HEK293 (cell line): ENCODE data around the gene NFKBIA.

Experiments used
- CTCF ChIA-PET: fragments of 350-600 bp; formaldehyde crosslinking; extraction: SDS; loops from one replicate; lab custom pipeline; 2021; ENCODE audit warnings: antibody characterized with exemption; lab: Yijun Ruan, JAX
- POLR2A ChIA-PET: fragments of 300-600 bp; formaldehyde crosslinking; extraction: SDS; loops from one replicate; lab custom pipeline; 2020; ENCODE audit warnings: antibody characterized with exemption, inconsistent platforms; lab: Yijun Ruan, JAX
- H3K27ac ChIP-seq: fragments of 200-500 bp; sonication (Bioruptor generic); 2 replicates; pipeline ENCODE4 v1.5.1; 2014; ENCODE audit warnings: low read depth, low read length, control low read depth, inconsistent platforms; ENCODE audit errors: extremely low read depth
- H3K36me3 ChIP-seq, 2 experiments: fragments of 200-500 bp in 1 of 2; sonication (Bioruptor generic) in 1 of 2; 1 replicate in 1 of 2; 2 replicates in 1 of 2; pipeline ENCODE4 v1.5.1; 2014 to 2017; ENCODE audit warnings: inconsistent platforms in 2 of 2, low read length in 2 of 2; ENCODE audit not compliant: control insufficient read depth in 2 of 2, insufficient read depth in 1 of 2
- H3K4me1 ChIP-seq: fragments of 200-500 bp; sonication (Bioruptor generic); 2 replicates; pipeline ENCODE4 v1.5.1; 2014; ENCODE audit warnings: mild to moderate bottlenecking, low read length, inconsistent platforms; ENCODE audit not compliant: control insufficient read depth, insufficient read depth
- H3K4me3 ChIP-seq: 2 replicates; pipeline ENCODE4 v1.5.1; 2011; ENCODE audit warnings: low read depth, mild to moderate bottlenecking, control low read depth, low read length, moderate library complexity
- H3K9me3 ChIP-seq: fragments of 200-500 bp; sonication (Bioruptor generic); 2 replicates; pipeline ENCODE4 v1.5.1; 2014; ENCODE audit warnings: low read depth, low read length, inconsistent platforms; ENCODE audit not compliant: control insufficient read depth, insufficient read depth
- CTCF ChIP-seq: fragments of 450-650 bp; formaldehyde crosslinking; IDR thresholded peaks from 2 replicates; pipeline ENCODE4 v1.5.1; 2016; ENCODE audit warnings: missing biosample characterization, missing genetic modification characterization
- IKZF3 ChIP-seq: fragments of 450-650 bp; IDR thresholded peaks from 2 replicates; pipeline ENCODE4 v1.5.0; 2018; ENCODE audit warnings: missing biosample characterization, mild to moderate bottlenecking, missing genetic modification characterization, moderate library complexity
- KLF10 ChIP-seq: fragments of 450-650 bp; IDR thresholded peaks from 2 replicates; pipeline ENCODE4 v1.5.1; 2018; ENCODE audit warnings: missing biosample characterization, mild to moderate bottlenecking, missing genetic modification characterization
- KLF16 ChIP-seq: fragments of 450-650 bp; formaldehyde crosslinking; IDR thresholded peaks from 2 replicates; pipeline ENCODE4 v1.5.1; 2017; ENCODE audit warnings: missing biosample characterization, missing genetic modification characterization
- KLF8 ChIP-seq: fragments of 450-650 bp; formaldehyde crosslinking; IDR thresholded peaks from 2 replicates; pipeline ENCODE4 v1.5.1; 2016; ENCODE audit warnings: missing biosample characterization, missing genetic modification characterization
- MYNN ChIP-seq: fragments of 450-650 bp; formaldehyde crosslinking; IDR thresholded peaks from 2 replicates; pipeline ENCODE4 v1.5.1; 2016; ENCODE audit warnings: missing biosample characterization, missing genetic modification characterization, borderline replicate concordance
- MZF1 ChIP-seq: fragments of 450-650 bp; formaldehyde crosslinking; IDR thresholded peaks from 2 replicates; pipeline ENCODE4 v1.5.1; 2017; ENCODE audit warnings: missing biosample characterization, missing genetic modification characterization, borderline replicate concordance
- OSR2 ChIP-seq: fragments of 450-650 bp; formaldehyde crosslinking; IDR thresholded peaks from 2 replicates; pipeline ENCODE4 v1.5.1; 2016; ENCODE audit warnings: missing biosample characterization, missing genetic modification characterization
- PBX3 ChIP-seq: sonication (generic); formaldehyde crosslinking; IDR thresholded peaks from 2 replicates; pipeline ENCODE4 v1.8.1; 2022; ENCODE audit warnings: mild to moderate bottlenecking, moderate library complexity, missing genetic modification reagents
- REST ChIP-seq: fragments of 450-650 bp; formaldehyde crosslinking; IDR thresholded peaks from 2 replicates; pipeline ENCODE4 v1.5.1; 2016; ENCODE audit warnings: missing biosample characterization, missing genetic modification characterization
- YY1 ChIP-seq: fragments of 450-650 bp; formaldehyde crosslinking; IDR thresholded peaks from 2 replicates; pipeline ENCODE4 v1.5.1; 2018; ENCODE audit warnings: missing biosample characterization, missing genetic modification characterization
- ZBTB10 ChIP-seq: fragments of 450-650 bp; formaldehyde crosslinking; IDR thresholded peaks from 2 replicates; pipeline ENCODE4 v1.5.1; 2016; ENCODE audit warnings: missing biosample characterization, missing genetic modification characterization
- ZBTB20 ChIP-seq: fragments of 450-650 bp; formaldehyde crosslinking; IDR thresholded peaks from 2 replicates; pipeline ENCODE4 v1.5.1; 2016; ENCODE audit warnings: missing biosample characterization, missing genetic modification characterization
- ZBTB44 ChIP-seq: fragments of 450-650 bp; IDR thresholded peaks from 2 replicates; pipeline ENCODE4 v1.5.1; 2018; ENCODE audit warnings: missing biosample characterization, mild to moderate bottlenecking, missing genetic modification characterization
- ZBTB48 ChIP-seq: fragments of 450-650 bp; formaldehyde crosslinking; IDR thresholded peaks from 2 replicates; pipeline ENCODE4 v1.5.1; 2016; ENCODE audit warnings: missing biosample characterization, missing genetic modification characterization
- ZEB2 ChIP-seq: fragments of 450-650 bp; formaldehyde crosslinking; IDR thresholded peaks from 2 replicates; pipeline ENCODE4 v1.5.1; 2016; ENCODE audit warnings: missing biosample characterization, missing genetic modification characterization
- ZNF114 ChIP-seq: fragments of 450-650 bp; formaldehyde crosslinking; IDR thresholded peaks from 2 replicates; pipeline ENCODE4 v1.5.0; 2017; ENCODE audit warnings: missing biosample characterization, missing genetic modification characterization
- ZNF335 ChIP-seq: fragments of 450-650 bp; formaldehyde crosslinking; conservative IDR thresholded peaks from 2 replicates; pipeline ENCODE4 v1.5.1; 2016; ENCODE audit warnings: missing biosample characterization, missing genetic modification characterization
- ZNF366 ChIP-seq: fragments of 450-650 bp; formaldehyde crosslinking; conservative IDR thresholded peaks from 2 replicates; pipeline ENCODE4 v1.5.1; 2016; ENCODE audit warnings: missing biosample characterization, missing genetic modification characterization
- ZNF423 ChIP-seq: fragments of 450-650 bp; formaldehyde crosslinking; IDR thresholded peaks from 2 replicates; pipeline ENCODE4 v1.5.1; 2016; ENCODE audit warnings: missing biosample characterization, missing genetic modification characterization
- ZNF513 ChIP-seq: fragments of 450-650 bp; IDR thresholded peaks from 2 replicates; pipeline ENCODE4 v1.5.1; 2018; ENCODE audit warnings: missing biosample characterization, missing genetic modification characterization
- ZNF561 ChIP-seq: fragments of 450-650 bp; IDR thresholded peaks from 2 replicates; pipeline ENCODE4 v1.5.1; 2018; ENCODE audit warnings: missing biosample characterization, missing genetic modification characterization, borderline replicate concordance
- ZNF600 ChIP-seq: fragments of 450-650 bp; formaldehyde crosslinking; IDR thresholded peaks from 2 replicates; pipeline ENCODE4 v1.5.1; 2016; ENCODE audit warnings: missing biosample characterization, missing genetic modification characterization

Gene NFKBIA

GRCh38 chr14:35404449-35405303 is at the start of gene NFKBIA:
Gene NFKBIA, minus strand, starts transcription at chr14:35404749. Its CDS starts 105 bp downstream, at chr14:35404644.
- Histone ChIP-seq H3K36me3 (peaks cover 15 to 38% of the 10 kb centered on the region in 2 experiments), H3K4me3 (peak within 1 kb of the TSS; percentile 96), H3K27ac (peak within 1 kb of the TSS; percentile 100), H3K4me1 (0 out of 2 replicates have a peak, but pooled peaks cover 4% of the 10 kb centered on the region), H3K9me3 (no peaks in the 10 kb centered on the region)
- CTCF ChIA-PET: interaction anchor here (0.6 to 3.5 kb wide), 24 partner anchors 9 to 732 kb away, joined by 3 to 12 read pairs (median 4); partner anchors contain the start of genes INSM2, PPP2R3C, PRORP and PSMA6
- POLR2A ChIA-PET: interaction anchor here (0.6 to 3.9 kb wide), 19 partner anchors 11 to 422 kb away, joined by 3 to 38 read pairs (median 6); partner anchors contain the start of genes BRMS1L, PPP2R3C, PRORP and PSMA6
- TF ChIP-seq REST (tag by site-specific recombination) (no peak), ZNF114 (tag by site-specific recombination) (no peak), ZNF423 (0 out of 2 replicates have a peak, but pooled peaks have one; percentile 27), ZNF561 (tag by site-specific recombination) (peak; percentile 27; the same call in 1 of the 2 replicates), ZBTB48 (peak; percentile 54; the same call in 1 of the 2 replicates), MZF1 (tag by site-specific recombination) (peak; percentile 53; the same call in 1 of the 2 replicates), ZBTB44 (tag by site-specific recombination) (peak; percentile 54; the same call in 1 of the 2 replicates), ZNF513 (no peak), PBX3 (CRISPR knock-in tag) (0 out of 2 replicates have a peak, but pooled peaks have one; percentile 38), KLF8 (peak; percentile 9; the same call in 1 of the 2 replicates), IKZF3 (tag by site-specific recombination) (peak; percentile 40), ZNF335 (peak; percentile 58), ZBTB20 (tag by site-specific recombination) (peak; percentile 81; the same call in 1 of the 2 replicates), MYNN (tag by site-specific recombination) (no peak), ZNF600 (tag by site-specific recombination) (0 out of 2 replicates have a peak, but pooled peaks have one; percentile 49), OSR2 (no peak), KLF10 (tag by site-specific recombination) (peak; percentile 12; the same call in 1 of the 2 replicates), ZBTB10 (tag by site-specific recombination) (peak; percentile 53; the same call in 1 of the 2 replicates), ZNF366 (tag by site-specific recombination) (no peak), KLF16 (tag by site-specific recombination) (peak; percentile 33; the same call in 1 of the 2 replicates), ZEB2 (tag by site-specific recombination) (0 out of 2 replicates have a peak, but pooled peaks have one; percentile 62), CTCF (tag by site-specific recombination) (peak; percentile 54; the same call in 1 of the 2 replicates), YY1 (tag by site-specific recombination) (peak; percentile 70; the same call in 1 of the 2 replicates)
